HG03139 (cell line): Measurements from ENCODE around the gene GPATCH3.
"Not testable (repeated sequence)": the region's sequence is repeated elsewhere in the genome, so short reads cannot be mapped to it uniquely, and the experiment has no call there.

ENCODE experiments used
- ATAC-seq: cut with Tn5 transposase; IDR thresholded peaks from one replicate; pipeline ENCODE4 v1.9.1; 2021; ENCODE audit not compliant: unreplicated experiment

Gene GPATCH3

GRCh38 chr1:26900001-26900814, at the start of gene GPATCH3:
Gene GPATCH3 (minus strand): TSS chr1:26900467. CDS start chr1:26900442, 25 bp downstream.
- ATAC-seq = peak; percentile 75

GRCh38 chr1:26949926-26950319, 49.7 kb upstream of the GPATCH3 start:
- no peak for ATAC-seq

GRCh38 chr1:26949266-26949925, 49.1 kb upstream of the GPATCH3 start:
- no peak for ATAC-seq

- not testable (repeated sequence) for ATAC-seq
Observed at GRCh38 chr1:26948725-26949057, 48.4 kb upstream of the GPATCH3 start.

GRCh38 chr1:26946270-26946669, 46.0 kb upstream of the GPATCH3 start:
- no peak for ATAC-seq

- no peak for ATAC-seq
Observed at GRCh38 chr1:26945728-26946127, 45.5 kb upstream of the GPATCH3 start.

- no peak for ATAC-seq
Observed at GRCh38 chr1:26945138-26945537, 44.9 kb upstream of the GPATCH3 start.

- no peak for ATAC-seq
Observed at GRCh38 chr1:26942656-26943055, 42.4 kb upstream of the GPATCH3 start.

- ATAC-seq = no peak
Observed at GRCh38 chr1:26941311-26941710, 41.0 kb upstream of the GPATCH3 start.

- ATAC-seq = no peak
Observed at GRCh38 chr1:26938659-26939025, 38.4 kb upstream of the GPATCH3 start.

GRCh38 chr1:26938004-26938658, 37.9 kb upstream of the GPATCH3 start:
- no peak for ATAC-seq

GRCh38 chr1:26936823-26937222, 36.6 kb upstream of the GPATCH3 start:
- ATAC-seq = no peak

- no peak for ATAC-seq
Observed at GRCh38 chr1:26932531-26932930, 32.3 kb upstream of the GPATCH3 start.

GRCh38 chr1:26923711-26924110, 23.4 kb upstream of the GPATCH3 start:
- ATAC-seq = no peak

- ATAC-seq = no peak
Observed at GRCh38 chr1:26922901-26923300, 22.6 kb upstream of the GPATCH3 start.

- no peak for ATAC-seq
Observed at GRCh38 chr1:26922431-26922729, 22.1 kb upstream of the GPATCH3 start.

- peak; percentile 95 for ATAC-seq
Observed at GRCh38 chr1:26921540-26922430, 21.5 kb upstream of the GPATCH3 start, which contains the start of gene NUDC. Gene NUDC (plus strand): TSS chr1:26921743. CDS start chr1:26921849, 106 bp downstream.

GRCh38 chr1:26921126-26921539, 20.9 kb upstream of the GPATCH3 start:
- ATAC-seq = no peak

GRCh38 chr1:26915204-26915842, 15.1 kb upstream of the GPATCH3 start:
- no peak for ATAC-seq

- ATAC-seq = no peak
Observed at GRCh38 chr1:26913754-26914619, 13.7 kb upstream of the GPATCH3 start, which contains the start of gene NR0B2. Gene NR0B2 (minus strand): TSS chr1:26913975. CDS start chr1:26913940, 35 bp downstream.
